Measurements from ENCODE around the gene GNGT1.

Gene GNGT1

GRCh38 chr7:93920496-93921182, 14.3 kb downstream of the GNGT1 start:
- no peaks in the 10 kb centered on the region for H3K36me3 ChIP-seq (ENCODE audit: insufficient read depth, insufficient read length, low read length)
- no peak overlapping the region for H3K9ac ChIP-seq (ENCODE audit: insufficient read length, low read depth)
- H3K9me3 ChIP-seq (ENCODE audit: insufficient read depth, low read length): no peaks in the 10 kb centered on the region
- H3K27me3 ChIP-seq (ENCODE audit: insufficient read depth, insufficient read length): no peaks in the 10 kb centered on the region
- H3K4me3 ChIP-seq (ENCODE audit: insufficient read length, low read depth): no peak overlapping the region
- H3K4me1 ChIP-seq (ENCODE audit: insufficient read depth, insufficient read length): no peaks in the 10 kb centered on the region
- DNase-seq (ENCODE audit: low read depth, low spot score): no peak
- TF ChIP-seq ZNF274 (IDR thresholded peaks at IDR 0.05; ENCODE audit: low read depth, low read length) (no peak), SUZ12 (IDR thresholded peaks at IDR 0.05; ENCODE audit: extremely low read depth, insufficient read depth, insufficient read length) (no peak), YY1 (IDR thresholded peaks at IDR 0.05; ENCODE audit: insufficient read depth, insufficient read length) (no peak)

- Histone ChIP-seq H3K4me1 (ENCODE audit: insufficient read depth, insufficient read length) (no peaks in the 10 kb centered on the region), H3K9me3 (ENCODE audit: insufficient read depth, low read length) (no peaks in the 10 kb centered on the region), H3K27me3 (ENCODE audit: insufficient read depth, insufficient read length) (no peaks in the 10 kb centered on the region), H3K4me3 (ENCODE audit: insufficient read length, low read depth) (no peak overlapping the region), H3K9ac (ENCODE audit: insufficient read length, low read depth) (peak overlapping the region; percentile 56), H3K36me3 (ENCODE audit: insufficient read depth, insufficient read length, low read length) (no peaks in the 10 kb centered on the region)
- DNase-seq (ENCODE audit: low read depth, low spot score): no peak
- no peak for TF ChIP-seq SUZ12 (IDR thresholded peaks at IDR 0.05; ENCODE audit: extremely low read depth, insufficient read depth, insufficient read length)
- TF ChIP-seq YY1 (IDR thresholded peaks at IDR 0.05; ENCODE audit: insufficient read depth, insufficient read length): no peak
- TF ChIP-seq ZNF274 (IDR thresholded peaks at IDR 0.05; ENCODE audit: low read depth, low read length): no peak
Observed at GRCh38 chr7:93921186-93921585, 14.8 kb downstream of the GNGT1 start.

- Histone ChIP-seq H3K9ac (ENCODE audit: insufficient read length, low read depth) (peak within 1 kb of the TSS; percentile 70), H3K4me3 (ENCODE audit: insufficient read length, low read depth) (peak within 1 kb of the TSS; percentile 46)
- TF ChIP-seq SUZ12 (IDR thresholded peaks at IDR 0.05; ENCODE audit: extremely low read depth, insufficient read depth, insufficient read length) (no peak), YY1 (IDR thresholded peaks at IDR 0.05; ENCODE audit: insufficient read depth, insufficient read length) (no peak), ZNF274 (IDR thresholded peaks at IDR 0.05; ENCODE audit: low read depth, low read length) (no peak)
Observed at GRCh38 chr7:93921607-93922566, 15.5 kb downstream of the GNGT1 start, which contains the start of gene GNG11. Gene GNG11, plus strand, starts transcription at chr7:93921735. Its CDS starts 403 bp downstream, at chr7:93922138.

GRCh38 chr7:93923296-93923695, 16.9 kb downstream of the GNGT1 start:
- H3K27me3 ChIP-seq (ENCODE audit: insufficient read depth, insufficient read length): no peaks in the 10 kb centered on the region
- no peak overlapping the region for H3K9ac ChIP-seq (ENCODE audit: insufficient read length, low read depth)
- no peak for DNase-seq (ENCODE audit: low read depth, low spot score)
- no peaks in the 10 kb centered on the region for H3K4me1 ChIP-seq (ENCODE audit: insufficient read depth, insufficient read length)
- H3K4me3 ChIP-seq (ENCODE audit: insufficient read length, low read depth): no peak overlapping the region
- no peak for TF ChIP-seq ZNF274 (IDR thresholded peaks at IDR 0.05; ENCODE audit: low read depth, low read length)
- TF ChIP-seq YY1 (IDR thresholded peaks at IDR 0.05; ENCODE audit: insufficient read depth, insufficient read length): no peak
- TF ChIP-seq SUZ12 (IDR thresholded peaks at IDR 0.05; ENCODE audit: extremely low read depth, insufficient read depth, insufficient read length): no peak
- no peaks in the 10 kb centered on the region for H3K9me3 ChIP-seq (ENCODE audit: insufficient read depth, low read length)
- peaks cover 5% of the 10 kb centered on the region for H3K36me3 ChIP-seq (ENCODE audit: insufficient read depth, insufficient read length, low read length)

More at GRCh38 chr7:93921607-93922566, 15.5 kb downstream of the GNGT1 start, which contains the start of gene GNG11:
- peaks cover 4% of the 10 kb centered on the region for H3K36me3 ChIP-seq (ENCODE audit: insufficient read depth, insufficient read length, low read length)
- H3K9me3 ChIP-seq (ENCODE audit: insufficient read depth, low read length): no peaks in the 10 kb centered on the region
- no peaks in the 10 kb centered on the region for H3K27me3 ChIP-seq (ENCODE audit: insufficient read depth, insufficient read length)
- H3K4me1 ChIP-seq (ENCODE audit: insufficient read depth, insufficient read length): no peaks in the 10 kb centered on the region
- DNase-seq (ENCODE audit: low read depth, low spot score): peak; percentile 33

DNA sequence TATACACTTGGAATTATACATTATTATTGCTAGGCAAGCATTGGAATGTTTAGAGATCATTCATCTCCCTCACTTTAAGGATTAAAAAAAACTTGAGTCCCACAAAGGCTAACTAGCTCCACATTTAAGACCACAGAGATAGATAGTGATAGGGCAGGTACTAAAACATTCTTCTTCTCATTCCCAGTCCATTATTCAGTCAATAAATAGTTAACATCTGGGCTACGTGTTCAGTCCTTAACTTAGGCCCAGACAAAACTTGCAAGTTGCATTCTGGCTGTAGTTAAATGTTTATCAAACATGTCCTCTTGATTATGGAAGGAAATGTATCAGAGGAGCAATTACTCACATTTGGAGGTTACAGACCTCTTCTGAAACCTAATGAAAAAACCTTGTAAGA, 17.6 kb downstream of the GNGT1 start:
- Histone ChIP-seq H3K4me1 (ENCODE audit: insufficient read depth, insufficient read length) (no peaks in the 10 kb centered on the region), H3K27me3 (ENCODE audit: insufficient read depth, insufficient read length) (no peaks in the 10 kb centered on the region), H3K36me3 (ENCODE audit: insufficient read depth, insufficient read length, low read length) (peaks cover 5% of the 10 kb centered on the region), H3K9ac (ENCODE audit: insufficient read length, low read depth) (no peak overlapping the region), H3K9me3 (ENCODE audit: insufficient read depth, low read length) (no peaks in the 10 kb centered on the region), H3K4me3 (ENCODE audit: insufficient read length, low read depth) (no peak overlapping the region)
- DNase-seq (ENCODE audit: low read depth, low spot score): no peak
- TF ChIP-seq ZNF274 (IDR thresholded peaks at IDR 0.05; ENCODE audit: low read depth, low read length) (no peak), YY1 (IDR thresholded peaks at IDR 0.05; ENCODE audit: insufficient read depth, insufficient read length) (no peak), SUZ12 (IDR thresholded peaks at IDR 0.05; ENCODE audit: extremely low read depth, insufficient read depth, insufficient read length) (no peak)

DNA sequence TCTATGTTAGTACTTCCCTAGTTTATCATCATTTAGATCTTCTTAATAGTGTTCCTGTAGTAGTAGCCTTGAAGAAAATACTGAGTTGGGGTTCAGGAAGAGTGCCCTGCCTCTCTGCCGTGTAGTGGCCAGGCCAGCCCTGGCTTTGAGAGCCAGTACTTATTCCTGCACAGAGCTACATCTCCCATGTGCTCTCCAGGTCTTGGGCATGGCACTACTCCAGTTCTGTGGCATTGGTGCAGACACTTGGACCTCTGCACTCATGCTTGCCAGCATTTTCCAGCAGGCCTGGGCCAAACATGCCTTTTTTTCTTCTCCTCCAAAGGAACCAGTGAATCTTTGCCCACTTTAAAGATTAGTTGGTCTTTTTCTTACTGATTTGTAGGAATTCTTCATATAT, 20.4 kb downstream of the GNGT1 start:
- Histone ChIP-seq H3K9me3 (ENCODE audit: insufficient read depth, low read length) (no peaks in the 10 kb centered on the region), H3K4me3 (ENCODE audit: insufficient read length, low read depth) (no peak overlapping the region), H3K9ac (ENCODE audit: insufficient read length, low read depth) (no peak overlapping the region), H3K27me3 (ENCODE audit: insufficient read depth, insufficient read length) (no peaks in the 10 kb centered on the region), H3K36me3 (ENCODE audit: insufficient read depth, insufficient read length, low read length) (peaks cover 5% of the 10 kb centered on the region), H3K4me1 (ENCODE audit: insufficient read depth, insufficient read length) (no peaks in the 10 kb centered on the region)
- DNase-seq (ENCODE audit: low read depth, low spot score): no peak
- TF ChIP-seq YY1 (IDR thresholded peaks at IDR 0.05; ENCODE audit: insufficient read depth, insufficient read length) (no peak), ZNF274 (IDR thresholded peaks at IDR 0.05; ENCODE audit: low read depth, low read length) (no peak), SUZ12 (IDR thresholded peaks at IDR 0.05; ENCODE audit: extremely low read depth, insufficient read depth, insufficient read length) (no peak)

DNA sequence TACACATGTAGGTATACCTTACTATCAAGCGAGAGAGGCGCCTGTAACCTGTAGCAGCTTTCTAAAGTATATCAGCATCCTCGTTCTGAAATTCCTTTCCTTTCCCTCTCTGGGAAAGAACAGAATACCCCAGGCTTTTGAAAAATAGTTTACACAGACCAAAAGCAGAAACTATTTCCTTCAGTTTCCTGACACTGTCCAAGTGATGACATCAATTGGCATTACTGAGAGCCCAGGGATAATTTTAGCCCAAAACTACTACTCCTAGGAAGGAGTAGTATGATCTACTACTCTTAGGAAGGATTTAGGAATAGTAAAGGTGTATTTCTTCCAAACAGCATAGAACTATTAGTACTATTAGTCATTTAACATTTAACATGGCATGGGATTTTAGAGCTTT, 21.2 kb downstream of the GNGT1 start:
- H3K9ac ChIP-seq (ENCODE audit: insufficient read length, low read depth): no peak overlapping the region
- TF ChIP-seq SUZ12 (IDR thresholded peaks at IDR 0.05; ENCODE audit: extremely low read depth, insufficient read depth, insufficient read length): no peak
- TF ChIP-seq ZNF274 (IDR thresholded peaks at IDR 0.05; ENCODE audit: low read depth, low read length): no peak
- no peak for TF ChIP-seq YY1 (IDR thresholded peaks at IDR 0.05; ENCODE audit: insufficient read depth, insufficient read length)
- no peaks in the 10 kb centered on the region for H3K9me3 ChIP-seq (ENCODE audit: insufficient read depth, low read length)
- H3K4me1 ChIP-seq (ENCODE audit: insufficient read depth, insufficient read length): no peaks in the 10 kb centered on the region
- H3K4me3 ChIP-seq (ENCODE audit: insufficient read length, low read depth): no peak overlapping the region
- no peak for DNase-seq (ENCODE audit: low read depth, low spot score)
- peaks cover 5% of the 10 kb centered on the region for H3K36me3 ChIP-seq (ENCODE audit: insufficient read depth, insufficient read length, low read length)
- no peaks in the 10 kb centered on the region for H3K27me3 ChIP-seq (ENCODE audit: insufficient read depth, insufficient read length)
